22Rv1 (cell line): Measurements from ENCODE around the gene IFNA13.
A peak's percentile ranks its signal among the peaks of the same experiment; 100 is the strongest.

ENCODE experiments used
- H3K27ac ChIP-seq: fragments of 450-650 bp; 2 replicates; pipeline ENCODE4 v1.5.1; 2017
- CTCF ChIP-seq: fragments of 450-650 bp; IDR thresholded peaks from 2 replicates; pipeline ENCODE4 v1.5.1; 2017; ENCODE audit warnings: mild to moderate bottlenecking
- ZFX ChIP-seq: fragments of 450-650 bp; IDR thresholded peaks from 2 replicates; pipeline ENCODE4 v1.6.1; 2017; ENCODE audit warnings: antibody characterized with exemption, borderline replicate concordance

IFNA13 gene

GRCh38 chr9:21367957-21368356 is at the start of gene IFNA13:
Gene IFNA13 (minus strand): TSS chr9:21368057. CDS start chr9:21368010, 47 bp downstream.
- TF ChIP-seq ZFX = no peak
- no peak for TF ChIP-seq CTCF
- H3K27ac ChIP-seq = no peak within 1 kb of the TSS

GRCh38 chr9:21415493-21416267 is 47.8 kb upstream of the IFNA13 start:
- TF ChIP-seq CTCF (no peak), ZFX (no peak)

GRCh38 chr9:21414220-21414940 is 46.5 kb upstream of the IFNA13 start:
- TF ChIP-seq CTCF = no peak
- no peak for TF ChIP-seq ZFX

More at GRCh38 chr9:21415493-21416267, 47.8 kb upstream of the IFNA13 start:
- H3K27ac ChIP-seq = no peak overlapping the region

GRCh38 chr9:21413624-21414023 is 45.8 kb upstream of the IFNA13 start:
- no peak overlapping the region for H3K27ac ChIP-seq
- TF ChIP-seq CTCF (peak; percentile 20; the same call in 1 of the 2 replicates), ZFX (no peak)

More at GRCh38 chr9:21414220-21414940, 46.5 kb upstream of the IFNA13 start:
- no peak overlapping the region for H3K27ac ChIP-seq

- H3K27ac ChIP-seq = no peak overlapping the region
- TF ChIP-seq CTCF = no peak
- TF ChIP-seq ZFX = no peak
Measured at GRCh38 chr9:21413151-21413550, 45.3 kb upstream of the IFNA13 start.

- no peak overlapping the region for H3K27ac ChIP-seq
- TF ChIP-seq ZFX (no peak), CTCF (no peak)
Measured at GRCh38 chr9:21412107-21412506, 44.2 kb upstream of the IFNA13 start.

- TF ChIP-seq ZFX (no peak), CTCF (no peak)
- no peak within 1 kb of the TSS for H3K27ac ChIP-seq
Measured at GRCh38 chr9:21408817-21409216, 41.0 kb upstream of the IFNA13 start, which contains the start of gene IFNA8. Gene IFNA8 (plus strand): TSS chr9:21409117. CDS start chr9:21409177, 60 bp downstream.
